GM18499 (cell line): Measurements from ENCODE around the gene INO80D.
"Not testable (repeated sequence)": the region's sequence is repeated elsewhere in the genome, so short reads cannot be mapped to it uniquely, and the experiment has no call there.

Experiments
- ATAC-seq: cut with Tn5 transposase; IDR thresholded peaks from one replicate; pipeline ENCODE4 v1.9.1; 2021; ENCODE audit warnings: moderate number of reproducible peaks; ENCODE audit not compliant: insufficient read depth, unreplicated experiment

INO80D gene

DNA sequence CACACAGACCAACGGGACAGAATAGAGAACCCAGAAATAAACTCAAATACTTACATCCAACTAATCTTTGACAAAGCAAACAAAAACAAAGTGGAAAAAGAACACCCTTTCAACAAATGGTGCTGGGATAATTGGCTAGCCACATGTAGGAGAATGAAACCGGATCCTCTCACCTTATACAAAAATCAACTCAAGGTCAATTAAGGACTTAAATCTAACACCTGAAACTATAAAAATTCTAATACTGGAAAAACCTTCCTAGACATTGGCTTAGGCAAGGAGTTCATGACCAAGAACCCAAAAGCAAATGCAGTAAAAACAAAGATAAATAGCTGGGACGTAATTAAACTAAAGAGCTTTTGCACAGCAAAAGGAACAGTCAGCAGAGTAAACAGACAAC, 50.6 kb downstream of the INO80D start:
- ATAC-seq, result not testable (repeated sequence)

DNA sequence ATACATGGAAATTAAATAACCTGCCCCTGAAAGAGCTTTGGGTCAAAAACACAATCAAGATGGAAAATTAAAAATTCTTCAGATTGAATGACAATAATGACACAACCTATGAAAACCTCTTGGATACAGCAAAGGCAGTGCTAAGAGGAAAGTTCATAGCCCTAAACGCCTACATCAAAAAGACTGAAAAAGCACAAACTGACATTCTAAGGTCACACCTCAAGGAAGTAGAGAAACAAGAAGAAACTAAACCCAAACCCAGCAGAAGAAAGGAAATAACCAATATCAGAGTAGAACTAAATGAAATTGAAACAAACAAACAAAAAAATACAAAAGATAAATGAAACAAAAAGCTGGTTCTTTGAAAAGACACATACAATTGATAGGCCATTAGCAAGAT, 52.5 kb downstream of the INO80D start:
- not testable (repeated sequence) for ATAC-seq

DNA sequence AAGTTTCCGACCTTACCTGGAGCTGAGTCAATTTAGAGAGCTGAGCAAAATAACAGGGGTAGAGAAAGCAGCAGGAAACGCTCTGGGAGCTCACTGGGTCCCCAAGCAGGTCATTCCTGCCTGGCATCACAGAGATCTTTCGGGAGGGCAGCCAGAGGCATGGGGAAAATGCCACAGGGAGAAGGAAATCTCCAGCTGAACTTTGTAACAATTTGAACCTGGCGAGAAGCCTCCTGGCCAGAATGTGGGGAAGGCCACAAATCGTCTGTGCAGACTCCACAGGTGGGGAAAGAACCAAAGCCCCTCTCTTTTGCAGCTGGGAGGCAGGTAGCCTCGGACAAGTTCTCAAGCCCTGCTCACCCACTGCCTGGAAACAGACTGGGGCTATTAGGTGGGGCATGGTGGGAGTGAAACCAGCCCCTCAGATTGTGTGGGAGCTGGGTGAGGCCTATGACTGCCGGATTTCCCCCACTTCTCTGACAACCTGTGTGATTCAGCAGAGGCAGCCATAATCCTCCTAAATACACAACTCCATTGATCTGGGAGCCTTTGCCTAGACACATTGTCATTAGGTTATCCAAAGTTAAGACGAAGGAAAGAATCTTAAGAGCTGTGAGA, 53.9 kb downstream of the INO80D start:
- ATAC-seq, result no peak

DNA sequence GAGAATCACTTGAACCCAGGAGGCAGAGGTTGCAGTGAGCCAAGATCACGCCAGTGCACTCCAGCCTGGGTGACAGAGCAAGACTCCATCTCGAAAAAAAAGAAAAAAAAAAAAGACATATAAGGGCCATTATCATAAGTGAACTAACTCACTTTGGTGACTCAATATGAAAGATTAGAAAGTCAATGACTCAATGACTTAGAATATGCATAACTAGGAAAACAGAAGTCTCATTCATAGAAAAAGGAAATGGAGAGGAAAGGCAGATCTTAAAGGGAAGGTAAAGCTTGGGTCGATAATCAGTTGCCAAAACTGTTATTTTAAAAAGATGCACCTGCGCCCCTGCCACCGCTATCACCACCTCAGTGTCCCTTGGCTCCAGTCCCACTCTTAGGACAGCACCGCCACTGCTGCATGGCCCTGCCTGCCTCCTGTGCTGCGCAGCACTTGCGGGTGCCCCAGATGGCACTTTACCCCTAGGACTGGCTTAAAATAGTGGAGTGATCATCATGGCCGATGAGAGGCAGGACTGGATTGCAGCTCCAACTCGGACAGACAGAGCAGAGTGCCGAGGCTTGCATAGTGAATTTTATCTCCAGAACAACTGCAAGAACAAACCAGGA, 54.7 kb downstream of the INO80D start:
- ATAC-seq, result peak; percentile 83

DNA sequence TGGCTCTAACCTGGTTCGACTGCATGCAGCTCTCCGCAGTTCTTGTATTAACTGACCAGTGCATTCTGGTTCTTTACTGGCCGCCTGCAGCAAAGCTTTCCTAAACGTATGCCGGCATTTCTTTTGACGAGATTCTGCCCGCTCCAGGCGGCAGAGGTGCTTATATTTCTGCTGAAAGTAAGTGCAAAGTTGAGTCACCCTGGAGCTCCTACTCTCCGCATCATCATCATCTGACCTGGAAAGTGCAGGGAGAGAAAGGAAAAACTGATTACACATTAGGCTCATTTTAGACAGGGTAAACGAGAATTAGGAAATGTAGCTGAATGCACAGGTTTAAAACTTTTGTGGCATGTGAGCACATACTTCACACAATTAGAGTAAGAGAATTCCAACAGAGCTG, 57.9 kb downstream of the INO80D start:
- no peak for ATAC-seq

DNA sequence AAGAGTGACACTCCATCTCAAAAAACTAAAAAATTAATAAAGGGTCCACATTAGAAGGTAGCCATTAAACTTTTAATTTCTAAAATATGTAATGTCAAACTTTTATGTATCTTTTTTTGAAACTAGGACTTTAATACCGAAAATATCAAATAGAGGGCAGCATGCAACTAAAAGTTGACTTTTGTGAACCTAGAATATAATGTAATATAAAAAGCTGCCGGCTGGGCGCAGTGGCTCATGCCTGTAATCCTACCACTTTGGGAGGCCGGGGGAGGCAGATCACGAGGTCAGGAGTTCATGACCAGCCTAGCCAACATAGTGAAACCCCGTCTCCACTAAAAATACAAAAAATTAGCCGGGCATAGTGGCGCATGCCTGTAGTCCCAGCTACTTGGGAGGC, 62.8 kb downstream of the INO80D start:
- no peak for ATAC-seq

DNA sequence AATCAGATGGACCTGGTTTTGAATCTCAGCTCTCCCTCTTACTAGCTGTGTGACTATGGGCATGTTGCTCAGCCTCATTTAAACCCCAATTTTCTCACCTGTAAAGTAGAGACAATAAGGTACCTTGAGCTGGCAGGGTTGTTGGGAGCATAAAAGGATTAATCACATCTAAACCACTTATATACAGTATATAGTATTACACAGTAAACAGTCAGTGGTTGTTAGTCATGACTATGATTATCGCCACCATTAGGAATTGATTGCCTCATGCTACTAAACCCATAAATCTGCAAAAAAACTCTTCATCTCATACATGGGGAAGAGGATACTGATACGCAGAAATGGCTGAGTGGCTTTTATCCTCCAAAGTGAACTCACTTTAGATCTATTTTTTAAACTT, 65.8 kb downstream of the INO80D start:
- ATAC-seq, result no peak

DNA sequence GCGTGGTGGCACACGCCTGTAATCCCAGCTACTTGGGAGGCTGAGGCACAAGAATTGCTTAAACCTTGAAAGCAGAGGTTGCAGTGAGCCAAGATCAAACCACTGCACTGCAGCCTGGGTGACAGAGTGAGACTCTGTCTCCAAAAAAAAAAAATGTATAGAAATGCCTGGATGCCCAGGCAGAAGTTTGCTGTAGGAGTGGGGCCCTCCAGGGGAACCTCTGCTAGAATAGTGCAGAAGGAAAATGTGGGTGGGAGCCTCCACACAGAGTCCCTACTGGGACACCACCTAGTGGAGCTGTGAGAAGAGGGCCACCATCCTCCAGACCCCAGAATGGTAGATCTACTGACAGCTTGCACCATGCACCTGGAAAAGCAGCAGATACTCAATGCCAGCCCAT, 70.2 kb downstream of the INO80D start:
- ATAC-seq, result not testable (repeated sequence)

DNA sequence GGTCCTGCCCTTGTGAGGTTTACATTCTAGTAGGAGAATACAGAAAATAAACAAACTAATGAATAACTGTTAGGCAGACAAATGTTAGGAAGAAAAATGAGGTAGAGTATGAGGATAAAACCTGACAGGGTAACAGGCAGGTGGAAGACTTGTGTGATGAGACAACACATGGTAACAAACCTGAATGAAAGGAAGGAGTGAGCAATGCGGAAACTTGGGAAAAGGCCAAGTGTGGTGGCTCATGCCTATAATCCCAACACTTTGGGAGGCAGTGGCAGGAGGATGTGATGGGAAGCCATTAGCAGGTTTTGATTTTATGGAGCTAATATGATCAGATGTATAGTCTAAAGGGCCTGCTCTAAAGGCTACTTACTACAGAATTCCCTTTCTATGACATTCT, 74.2 kb downstream of the INO80D start:
- no peak for ATAC-seq

DNA sequence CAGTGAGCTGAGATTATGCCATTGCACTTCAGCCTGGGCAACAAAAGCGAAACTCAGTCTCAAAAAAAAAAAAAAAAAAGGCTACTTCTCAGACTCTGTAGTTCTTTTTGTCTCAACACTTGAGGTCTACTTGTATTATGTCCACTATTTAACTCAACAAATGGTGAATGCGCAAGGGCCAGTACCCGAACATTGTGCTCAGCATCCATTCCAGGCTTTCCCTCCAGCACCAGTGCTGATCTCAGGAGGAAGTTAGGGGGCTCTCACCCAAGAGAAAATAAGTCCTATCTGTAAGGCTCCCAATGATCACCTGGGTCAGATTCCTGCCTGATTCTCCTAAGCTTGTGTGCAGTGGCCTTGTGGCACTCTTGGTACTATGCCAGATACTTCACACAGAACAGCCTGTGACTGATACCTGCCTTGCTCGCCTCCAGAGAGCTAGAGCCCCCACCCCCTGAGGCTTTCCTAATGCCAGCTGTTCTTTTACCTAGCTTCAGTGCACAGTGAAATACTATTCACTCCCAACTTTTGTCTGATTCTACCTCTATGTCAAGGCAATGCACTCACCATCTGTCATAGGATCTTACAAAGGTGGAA, 74.9 kb downstream of the INO80D start:
- ATAC-seq, result no peak

DNA sequence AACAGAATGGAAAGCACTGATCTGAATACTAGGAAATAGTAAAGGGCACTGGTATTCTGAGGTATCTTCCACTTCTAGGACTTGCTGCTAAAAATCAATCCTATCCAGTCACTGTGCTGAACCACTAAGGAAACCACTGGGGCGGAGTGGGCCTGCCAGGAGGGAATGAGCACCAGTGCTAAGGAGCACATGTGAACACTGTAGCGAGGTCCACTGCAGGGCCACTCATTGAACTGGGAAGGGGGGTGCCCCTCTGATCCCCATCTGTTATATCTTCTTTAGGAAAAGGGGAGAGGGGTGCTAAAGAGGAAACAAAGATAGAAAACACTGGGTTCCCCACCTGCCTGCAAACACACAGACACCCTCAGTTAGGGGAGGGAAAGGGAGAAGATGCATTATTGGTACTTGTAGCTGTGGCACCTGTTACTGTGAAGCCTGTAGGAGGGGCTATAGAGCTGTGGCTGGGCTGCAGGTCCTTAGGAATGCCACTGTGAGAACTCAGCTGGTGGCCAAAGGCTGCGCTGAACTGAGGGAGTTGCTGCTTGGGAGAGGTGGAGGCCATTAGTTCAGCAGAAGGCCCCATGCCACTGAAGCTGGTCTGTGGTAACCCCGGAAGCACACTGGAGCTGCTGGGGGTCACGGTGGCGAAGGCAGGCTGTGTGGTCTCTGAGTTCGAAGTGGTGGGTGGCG, 81.8 kb downstream of the INO80D start:
- no peak for ATAC-seq

DNA sequence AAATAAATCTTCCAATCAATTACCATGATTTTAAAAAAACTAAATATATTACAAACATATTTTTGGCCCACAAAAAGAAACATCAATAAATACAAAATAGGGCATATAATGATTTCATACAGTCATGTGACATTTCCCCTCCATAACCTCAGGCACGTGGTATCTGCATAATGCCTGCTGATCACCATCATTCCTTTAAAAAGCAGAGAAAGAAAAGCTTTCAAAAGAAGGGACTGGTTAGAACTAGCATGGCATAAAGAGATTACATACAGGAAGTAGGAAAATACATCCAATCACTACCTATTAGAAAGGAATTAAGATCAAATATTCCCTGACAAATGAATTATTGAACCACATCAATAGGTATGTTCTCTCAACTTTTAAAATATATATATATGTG, 83.5 kb downstream of the INO80D start:
- ATAC-seq, result no peak

DNA sequence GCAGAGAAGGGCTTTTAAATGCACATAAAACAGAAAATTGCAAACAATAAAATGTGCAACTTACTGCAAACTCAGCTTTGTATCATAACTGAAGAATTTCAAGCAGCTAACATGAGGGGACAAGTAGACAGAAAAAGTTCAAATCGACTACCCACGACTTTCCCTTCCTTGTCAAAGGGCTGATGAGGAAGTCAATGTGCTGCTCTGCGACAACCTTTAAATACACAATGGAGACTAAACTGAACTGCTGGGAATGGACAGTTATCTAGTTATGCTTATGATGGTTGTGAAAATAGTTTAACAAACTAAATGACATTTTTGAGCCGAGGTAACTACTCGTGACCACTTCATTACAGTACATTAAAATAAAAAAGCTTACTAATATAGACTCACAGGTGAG, 84.1 kb downstream of the INO80D start:
- no peak for ATAC-seq

DNA sequence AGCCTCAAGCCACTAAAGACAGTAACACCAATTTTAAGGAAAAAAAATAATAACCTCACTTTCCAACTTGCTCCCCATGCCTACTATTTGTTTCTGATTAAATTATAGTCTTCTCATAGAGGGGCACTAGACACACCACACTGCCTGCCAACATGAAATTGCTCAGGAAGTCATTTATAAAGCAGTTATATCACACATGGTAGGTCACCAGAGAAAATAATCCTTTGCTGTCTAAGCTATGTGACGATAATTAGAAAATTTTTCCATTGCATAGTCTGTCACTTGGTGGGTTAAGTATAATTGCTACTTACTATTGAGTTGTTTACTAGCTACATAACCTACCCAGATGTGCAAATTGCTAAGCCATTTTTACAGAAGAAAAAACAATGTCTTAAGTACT, 85.2 kb downstream of the INO80D start:
- ATAC-seq, result no peak

DNA sequence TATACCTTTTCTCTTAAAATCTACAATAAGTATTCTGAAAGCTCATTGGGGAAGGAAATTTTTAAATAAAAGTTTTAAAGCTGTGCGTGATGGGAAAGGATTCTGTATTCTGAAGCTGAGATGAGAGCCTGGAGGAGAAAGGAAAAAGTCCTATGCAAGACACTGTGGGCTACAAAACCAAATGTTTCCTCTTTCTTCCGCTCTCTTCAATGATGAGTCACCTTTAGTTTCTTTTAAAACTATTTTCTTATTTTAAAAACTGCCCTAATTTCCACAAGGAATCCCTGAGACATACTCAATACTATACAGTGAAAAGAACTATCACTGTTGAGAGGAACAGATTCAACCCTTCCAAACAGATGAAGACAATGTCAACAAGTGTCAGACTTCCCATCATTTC, 87.4 kb downstream of the INO80D start:
- ATAC-seq, result no peak

DNA sequence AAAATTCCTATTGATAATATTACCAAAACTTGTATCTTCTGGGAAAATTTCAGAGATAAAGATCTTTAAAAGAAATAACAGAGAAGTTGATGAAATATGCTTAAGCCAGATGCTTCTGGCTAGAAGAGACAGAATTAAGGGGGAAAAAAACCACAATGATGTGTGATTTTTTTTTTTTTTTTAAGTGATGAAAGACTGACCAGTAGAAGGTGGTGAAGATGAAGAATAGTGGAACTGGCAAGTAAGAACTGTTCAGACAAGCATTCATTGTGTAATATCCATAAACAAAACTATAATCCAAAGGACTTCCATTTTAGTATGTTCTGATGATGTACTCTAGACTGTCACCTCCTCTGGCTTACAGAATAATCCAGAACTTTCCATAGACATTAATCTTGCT, 89.8 kb downstream of the INO80D start:
- no peak for ATAC-seq

DNA sequence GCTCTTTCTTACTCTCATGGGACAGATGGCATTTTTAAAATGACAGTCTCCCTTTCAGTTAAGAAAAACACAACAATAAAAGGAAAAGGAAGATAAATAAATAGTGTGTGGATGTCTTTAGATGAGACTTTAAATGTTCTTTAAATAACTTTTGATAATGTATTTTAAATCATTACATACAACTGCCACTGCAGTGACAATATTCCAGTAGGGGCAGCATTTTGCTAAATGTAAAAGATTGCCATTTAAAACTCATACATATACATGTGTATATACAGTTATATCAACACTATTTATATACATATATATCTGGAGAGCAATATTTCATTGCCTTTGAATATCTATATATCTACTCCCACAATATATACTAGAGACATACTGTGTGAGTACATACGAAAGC, 90.7 kb downstream of the INO80D start:
- no peak for ATAC-seq

DNA sequence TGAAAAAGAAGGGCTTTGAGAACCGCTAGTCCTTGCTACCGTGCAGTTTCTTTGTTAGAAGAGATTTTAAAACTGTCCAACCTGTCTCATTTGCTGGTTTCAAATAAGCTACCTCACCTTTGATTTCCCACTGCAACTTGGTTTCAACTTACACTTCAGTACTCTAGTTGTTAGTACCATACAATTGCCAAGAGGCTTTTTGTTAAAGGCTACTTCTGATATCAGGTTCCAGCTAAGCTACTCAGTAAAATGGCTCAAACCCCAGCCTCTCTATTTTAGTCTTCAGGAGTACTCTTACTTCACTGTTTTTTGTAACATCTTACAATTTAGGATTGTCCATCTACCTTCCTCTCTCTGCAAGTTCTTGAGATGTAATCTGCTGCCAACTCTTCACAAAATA, 91.6 kb downstream of the INO80D start:
- ATAC-seq, result no peak

DNA sequence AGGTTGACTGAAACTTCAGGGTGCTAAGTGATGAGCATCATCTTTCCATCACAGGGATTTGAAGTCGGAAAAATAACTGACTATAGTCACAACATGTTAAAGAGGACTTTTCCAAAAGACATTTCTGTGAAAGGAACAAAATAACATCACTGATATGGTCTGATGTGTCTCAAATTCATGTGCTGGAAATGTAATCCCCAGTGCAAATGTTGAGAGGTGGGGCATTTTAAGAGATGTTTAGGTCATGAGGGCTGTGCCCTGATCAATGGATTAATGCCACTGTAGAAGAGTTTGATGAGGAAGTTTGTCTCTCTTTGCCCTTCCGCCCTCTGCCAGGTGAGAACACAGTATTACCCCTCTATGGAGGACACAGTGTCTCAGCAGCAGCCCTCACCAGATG, 95.9 kb downstream of the INO80D start:
- ATAC-seq, result no peak

DNA sequence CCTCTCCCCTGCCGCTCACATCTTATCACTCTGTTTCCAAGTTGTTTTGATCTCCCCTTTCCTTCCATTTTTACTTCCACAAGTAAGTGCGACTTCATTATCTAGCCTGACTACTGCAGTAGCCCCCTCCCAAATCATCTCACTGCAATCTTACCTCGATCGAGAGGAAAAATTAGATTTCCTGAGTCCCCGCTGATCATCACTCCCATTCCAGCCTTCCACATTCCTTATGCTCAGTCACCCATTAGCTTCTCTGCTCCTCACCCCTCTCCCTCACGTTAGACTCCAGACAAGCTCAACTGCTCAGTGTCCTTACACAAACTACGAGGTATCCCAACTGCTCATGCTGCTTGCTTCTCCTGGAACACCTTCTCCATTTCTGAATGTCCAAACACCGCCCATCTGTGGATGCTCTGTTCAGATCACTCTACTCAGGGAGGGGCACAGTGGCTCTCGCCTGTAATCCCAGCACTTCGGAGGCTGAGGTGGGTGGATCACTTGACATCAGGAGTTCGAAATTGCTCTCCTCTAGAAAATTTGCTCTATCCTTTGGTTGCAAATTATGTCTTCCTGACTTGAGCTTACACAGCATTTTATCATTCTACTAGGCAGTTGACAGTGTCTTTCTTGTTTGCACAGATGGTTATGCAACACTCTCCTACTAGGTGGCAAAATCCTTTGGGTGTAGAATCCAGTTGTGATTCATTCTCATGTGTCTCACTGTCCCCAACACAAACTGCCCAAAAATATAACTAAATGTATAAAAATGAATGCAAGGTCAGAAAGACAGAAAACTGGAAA, 96.5 kb downstream of the INO80D start:
- no peak for ATAC-seq

DNA sequence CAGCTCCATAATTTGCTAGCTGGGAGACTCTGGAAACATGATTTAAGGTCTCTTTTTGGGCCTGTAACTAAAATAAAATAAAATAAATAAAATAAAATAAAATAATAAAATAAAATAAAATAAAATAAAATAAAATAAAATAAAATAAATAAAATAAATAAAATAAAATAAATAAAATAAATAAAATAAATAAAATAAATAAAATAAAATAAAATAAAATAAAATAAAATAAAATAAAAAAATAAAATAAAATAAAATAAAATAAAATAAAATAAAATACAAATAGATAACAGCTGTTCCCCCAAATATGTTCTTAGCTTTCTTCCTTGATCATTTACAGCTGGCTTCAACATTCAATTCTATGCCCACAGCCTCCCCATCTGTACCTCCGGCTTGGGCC, 97.3 kb downstream of the INO80D start:
- not testable (repeated sequence) for ATAC-seq
